NT2/D1 (cell line): ENCODE data around the gene ELP5.

Experiments
- SUZ12 ChIP-seq: IDR thresholded peaks from 2 replicates; pipeline ENCODE4 v1.6.1; 2011; ENCODE audit not compliant: insufficient read length, insufficient read depth; ENCODE audit errors: extremely low read depth
- YY1 ChIP-seq: IDR thresholded peaks from 2 replicates; pipeline ENCODE4 v1.6.1; 2011; ENCODE audit not compliant: insufficient read length, insufficient read depth
- ZNF274 ChIP-seq: IDR thresholded peaks from 2 replicates; pipeline ENCODE4 v1.6.1; 2011; ENCODE audit warnings: mild to moderate bottlenecking, low read depth, low read length

GRCh38 chr17:7249830-7250229 is 2.2 kb upstream of the ELP5 start:
- TF ChIP-seq YY1 = no peak
- no peak for TF ChIP-seq SUZ12
- no peak for TF ChIP-seq ZNF274
